Activated CD4-positive, CD25-positive, alpha-beta regulatory T cell treated with anti-CD3 and anti-CD28 coated beads, Interleukin-2, amount 50 U/mL, for 72 hours (primary cell): ENCODE data around the gene PCDHGA8.

Experiments
- DNase-seq: peaks from one replicate; pipeline ENCODE4 v3.0.0; 2021

Gene PCDHGA8

GRCh38 chr5:141434006-141434405 is 41.6 kb downstream of the PCDHGA8 start:
- DNase-seq: no peak

- DNase-seq: no peak
Measured at GRCh38 chr5:141437221-141437620, 44.8 kb downstream of the PCDHGA8 start.

- DNase-seq: no peak
Measured at GRCh38 chr5:141439411-141440141, 47.1 kb downstream of the PCDHGA8 start.

- DNase-seq: no peak
Measured at GRCh38 chr5:141440341-141440740, 47.9 kb downstream of the PCDHGA8 start.

GRCh38 chr5:141441571-141442170 is 49.2 kb downstream of the PCDHGA8 start:
- no peak for DNase-seq
